IMR-90 (cell line): ENCODE results near the gene EBI3.

ENCODE experiments used
- BHLHE40 ChIP-seq: fragments of 150-350 bp; IDR thresholded peaks from 2 replicates; pipeline ENCODE4 v1.6.1; 2016; ENCODE audit warnings: mild to moderate bottlenecking, low read depth, low read length
- CEBPB ChIP-seq: IDR thresholded peaks from 2 replicates; pipeline ENCODE4 v1.6.1; 2012; ENCODE audit warnings: low read depth, low read length, improper control_type of control experiment
- FOS ChIP-seq: fragments of 150-350 bp; IDR thresholded peaks from 2 replicates; pipeline ENCODE4 v1.6.1; 2016; ENCODE audit warnings: low read depth, low read length
- MXI1 ChIP-seq: IDR thresholded peaks from 2 replicates; pipeline ENCODE4 v1.6.1; 2012; ENCODE audit warnings: low read depth, mild to moderate bottlenecking, low read length, moderate library complexity, borderline replicate concordance
- POLR2A ChIP-seq: IDR thresholded peaks from 2 replicates; pipeline ENCODE4 v1.6.1; 2012; ENCODE audit warnings: mild to moderate bottlenecking, low read depth, low read length
- RAD21 ChIP-seq: IDR thresholded peaks from 2 replicates; pipeline ENCODE4 v1.6.1; 2012; ENCODE audit warnings: low read length, improper control_type of control experiment
- RCOR1 ChIP-seq: IDR thresholded peaks from 2 replicates; pipeline ENCODE4 v1.6.1; 2012; ENCODE audit warnings: mild to moderate bottlenecking, low read length, improper control_type of control experiment; ENCODE audit not compliant: insufficient replicate concordance
- RFX5 ChIP-seq: IDR thresholded peaks from 2 replicates; pipeline ENCODE4 v1.8.0; 2012; ENCODE audit warnings: low read depth, mild to moderate bottlenecking, low read length, moderate library complexity
- SMC3 ChIP-seq: fragments of 150-350 bp; IDR thresholded peaks from 2 replicates; pipeline ENCODE4 v1.6.1; 2016; ENCODE audit warnings: low read depth, mild to moderate bottlenecking, antibody characterized with exemption, low read length, moderate library complexity
- TF ChIP-seq, protein P1 (sequence below): conservative IDR thresholded peaks from 2 replicates; pipeline ENCODE4 v1.5.1; 2012; ENCODE audit warnings: mild to moderate bottlenecking, low read depth, low read length, improper control_type of control experiment
- TF ChIP-seq, protein P2 (sequence below): fragments of 150-350 bp; IDR thresholded peaks from 2 replicates; pipeline ENCODE4 v1.6.1; 2017; ENCODE audit warnings: mild to moderate bottlenecking, antibody characterized with exemption, low read length, low read depth
- TF ChIP-seq, protein P3 (sequence below): fragments of 150-350 bp; IDR thresholded peaks from 2 replicates; pipeline ENCODE4 v1.6.1; 2016; ENCODE audit warnings: low read depth, mild to moderate bottlenecking, low read length, moderate library complexity, borderline replicate concordance

DNA sequence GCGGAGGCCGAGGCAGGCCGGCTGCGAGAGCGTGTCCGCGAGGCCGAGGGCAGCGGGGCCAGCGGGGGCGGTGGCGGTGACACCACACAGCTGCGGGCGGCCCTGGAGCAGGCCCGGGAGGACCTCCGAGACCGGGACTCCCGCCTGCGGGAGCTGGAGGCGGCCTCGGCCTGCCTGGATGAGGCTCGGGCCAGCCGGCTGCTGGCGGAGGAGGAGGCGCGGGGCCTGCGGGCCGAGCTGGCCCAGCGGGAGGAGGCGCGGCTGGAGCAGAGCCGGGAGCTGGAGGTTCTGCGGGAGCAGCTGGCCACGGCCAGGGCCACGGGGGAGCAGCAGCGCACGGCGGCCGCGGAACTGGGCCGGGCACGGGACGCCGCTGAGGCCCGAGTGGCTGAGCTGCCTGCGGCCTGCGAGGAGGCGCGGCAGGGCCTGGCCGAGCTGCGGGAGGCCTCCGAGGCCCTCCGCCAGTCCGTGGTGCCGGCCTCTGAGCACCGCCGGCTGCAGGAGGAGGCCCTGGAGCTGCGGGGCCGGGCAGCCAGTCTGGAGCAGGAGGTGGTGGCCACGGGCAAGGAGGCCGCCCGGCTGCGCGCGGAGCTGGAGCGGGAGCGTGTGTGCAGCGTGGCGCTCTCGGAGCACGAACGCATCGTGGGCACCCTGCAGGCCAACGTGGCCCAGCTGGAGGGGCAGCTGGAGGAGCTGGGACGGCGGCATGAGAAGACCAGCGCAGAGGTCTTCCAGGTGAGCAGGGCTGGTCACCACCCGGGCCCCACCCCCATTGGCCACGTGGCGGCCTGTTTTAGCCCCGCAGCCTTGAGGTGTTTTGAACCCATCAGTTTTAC, 11.7 kb upstream of the EBI3 start:
- TF ChIP-seq, protein P1, sequence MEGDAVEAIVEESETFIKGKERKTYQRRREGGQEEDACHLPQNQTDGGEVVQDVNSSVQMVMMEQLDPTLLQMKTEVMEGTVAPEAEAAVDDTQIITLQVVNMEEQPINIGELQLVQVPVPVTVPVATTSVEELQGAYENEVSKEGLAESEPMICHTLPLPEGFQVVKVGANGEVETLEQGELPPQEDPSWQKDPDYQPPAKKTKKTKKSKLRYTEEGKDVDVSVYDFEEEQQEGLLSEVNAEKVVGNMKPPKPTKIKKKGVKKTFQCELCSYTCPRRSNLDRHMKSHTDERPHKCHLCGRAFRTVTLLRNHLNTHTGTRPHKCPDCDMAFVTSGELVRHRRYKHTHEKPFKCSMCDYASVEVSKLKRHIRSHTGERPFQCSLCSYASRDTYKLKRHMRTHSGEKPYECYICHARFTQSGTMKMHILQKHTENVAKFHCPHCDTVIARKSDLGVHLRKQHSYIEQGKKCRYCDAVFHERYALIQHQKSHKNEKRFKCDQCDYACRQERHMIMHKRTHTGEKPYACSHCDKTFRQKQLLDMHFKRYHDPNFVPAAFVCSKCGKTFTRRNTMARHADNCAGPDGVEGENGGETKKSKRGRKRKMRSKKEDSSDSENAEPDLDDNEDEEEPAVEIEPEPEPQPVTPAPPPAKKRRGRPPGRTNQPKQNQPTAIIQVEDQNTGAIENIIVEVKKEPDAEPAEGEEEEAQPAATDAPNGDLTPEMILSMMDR = no peak
- no peak for TF ChIP-seq MXI1
- TF ChIP-seq RCOR1 = no peak
- TF ChIP-seq POLR2A = no peak
- TF ChIP-seq, protein P2, sequence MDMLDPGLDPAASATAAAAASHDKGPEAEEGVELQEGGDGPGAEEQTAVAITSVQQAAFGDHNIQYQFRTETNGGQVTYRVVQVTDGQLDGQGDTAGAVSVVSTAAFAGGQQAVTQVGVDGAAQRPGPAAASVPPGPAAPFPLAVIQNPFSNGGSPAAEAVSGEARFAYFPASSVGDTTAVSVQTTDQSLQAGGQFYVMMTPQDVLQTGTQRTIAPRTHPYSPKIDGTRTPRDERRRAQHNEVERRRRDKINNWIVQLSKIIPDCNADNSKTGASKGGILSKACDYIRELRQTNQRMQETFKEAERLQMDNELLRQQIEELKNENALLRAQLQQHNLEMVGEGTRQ = no peak
- no peak for TF ChIP-seq FOS
- TF ChIP-seq, protein P3, sequence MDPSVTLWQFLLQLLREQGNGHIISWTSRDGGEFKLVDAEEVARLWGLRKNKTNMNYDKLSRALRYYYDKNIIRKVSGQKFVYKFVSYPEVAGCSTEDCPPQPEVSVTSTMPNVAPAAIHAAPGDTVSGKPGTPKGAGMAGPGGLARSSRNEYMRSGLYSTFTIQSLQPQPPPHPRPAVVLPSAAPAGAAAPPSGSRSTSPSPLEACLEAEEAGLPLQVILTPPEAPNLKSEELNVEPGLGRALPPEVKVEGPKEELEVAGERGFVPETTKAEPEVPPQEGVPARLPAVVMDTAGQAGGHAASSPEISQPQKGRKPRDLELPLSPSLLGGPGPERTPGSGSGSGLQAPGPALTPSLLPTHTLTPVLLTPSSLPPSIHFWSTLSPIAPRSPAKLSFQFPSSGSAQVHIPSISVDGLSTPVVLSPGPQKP = no peak
- no peak for TF ChIP-seq RFX5
- no peak for TF ChIP-seq RAD21
- TF ChIP-seq CEBPB = no peak
- TF ChIP-seq BHLHE40 = no peak
- TF ChIP-seq SMC3 = no peak
